H1 (cell line): ENCODE measurements around the gene UBE3B.

Experiments used
- EZH2 ChIP-seq: fragments of 200-600 bp; sonication (generic); IDR thresholded peaks from 2 replicates; pipeline ENCODE4 v1.7.1; 2012; ENCODE audit warnings: low read depth, mild to moderate bottlenecking, moderate library complexity, low read length, inconsistent platforms; ENCODE audit not compliant: severe bottlenecking
- FOSL1 ChIP-seq: IDR thresholded peaks from 2 replicates; pipeline ENCODE4 v1.6.1; 2011; ENCODE audit warnings: mild to moderate bottlenecking, low read depth, low read length, moderate library complexity; ENCODE audit not compliant: insufficient read depth
- NRF1 ChIP-seq: IDR thresholded peaks from 2 replicates; pipeline ENCODE4 v1.6.1; 2011; ENCODE audit warnings: mild to moderate bottlenecking, low read depth, low read length, improper control_type of control experiment
- POLR2A ChIP-seq, 2 experiments: IDR thresholded peaks; 1 replicate in 1 of 2; 2 replicates in 1 of 2; pipeline ENCODE4 v1.6.1; 2011; ENCODE audit warnings: low read depth in 2 of 2, low read length in 2 of 2, mild to moderate bottlenecking in 2 of 2; ENCODE audit errors: control extremely low read depth in 1 of 2
- RXRA ChIP-seq: IDR thresholded peaks from 2 replicates; pipeline ENCODE4 v1.6.1; 2011; ENCODE audit warnings: low read depth, mild to moderate bottlenecking, low read length, moderate library complexity; ENCODE audit not compliant: insufficient read depth
- SIN3A ChIP-seq, 2 experiments: IDR thresholded peaks in 1 of 2; conservative IDR thresholded peaks in 1 of 2; 2 replicates each; pipeline ENCODE4 v1.6.1; 2011 to 2012; ENCODE audit warnings: low read length in 2 of 2, improper control_type of control experiment in 1 of 2, low read depth in 1 of 2, mild to moderate bottlenecking in 1 of 2
- SP4 ChIP-seq: IDR thresholded peaks from 2 replicates; pipeline ENCODE4 v1.6.1; 2012; ENCODE audit warnings: low read length, inconsistent platforms
- ZNF274 ChIP-seq: IDR thresholded peaks from 2 replicates; pipeline ENCODE4 v1.7.0; 2012; ENCODE audit warnings: low read length, borderline replicate concordance; ENCODE audit errors: extremely low read depth
- TF ChIP-seq, protein P1 (sequence below), 3 experiments: IDR thresholded peaks; 1 replicate in 2 of 3; 2 replicates in 1 of 3; pipeline versions ENCODE4 v1.5.1 to v1.6.1; 2011; ENCODE audit warnings: low read length in 3 of 3, mild to moderate bottlenecking in 3 of 3, inconsistent platforms in 2 of 3, low read depth in 1 of 3, moderate library complexity in 1 of 3; ENCODE audit not compliant: insufficient read depth in 1 of 3; ENCODE audit errors: control extremely low read depth in 1 of 3
- TF ChIP-seq, protein P2 (sequence below): IDR thresholded peaks from 2 replicates; pipeline ENCODE4 v1.6.1; 2012; ENCODE audit warnings: inconsistent platforms

DNA sequence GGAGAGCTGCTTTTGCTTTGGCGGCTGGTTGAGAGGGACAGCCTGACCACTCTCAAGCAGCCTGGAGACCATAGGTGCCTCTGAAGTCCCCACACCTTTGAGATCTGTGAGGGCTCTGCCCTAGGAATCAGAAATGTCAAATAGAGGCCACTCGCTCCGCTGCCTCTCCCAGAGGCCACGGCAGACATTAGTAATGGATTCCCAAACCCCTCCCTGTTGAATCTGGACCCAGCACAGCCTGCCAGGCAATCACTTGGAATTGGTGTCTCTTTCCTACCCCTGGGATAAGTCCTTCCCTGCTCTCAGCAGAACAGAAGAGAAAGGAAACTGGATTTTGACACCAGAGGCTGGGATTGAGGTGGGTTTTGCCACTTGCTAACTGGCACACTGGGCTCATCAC is 70.8 kb downstream of the UBE3B start:
- TF ChIP-seq, protein P1, sequence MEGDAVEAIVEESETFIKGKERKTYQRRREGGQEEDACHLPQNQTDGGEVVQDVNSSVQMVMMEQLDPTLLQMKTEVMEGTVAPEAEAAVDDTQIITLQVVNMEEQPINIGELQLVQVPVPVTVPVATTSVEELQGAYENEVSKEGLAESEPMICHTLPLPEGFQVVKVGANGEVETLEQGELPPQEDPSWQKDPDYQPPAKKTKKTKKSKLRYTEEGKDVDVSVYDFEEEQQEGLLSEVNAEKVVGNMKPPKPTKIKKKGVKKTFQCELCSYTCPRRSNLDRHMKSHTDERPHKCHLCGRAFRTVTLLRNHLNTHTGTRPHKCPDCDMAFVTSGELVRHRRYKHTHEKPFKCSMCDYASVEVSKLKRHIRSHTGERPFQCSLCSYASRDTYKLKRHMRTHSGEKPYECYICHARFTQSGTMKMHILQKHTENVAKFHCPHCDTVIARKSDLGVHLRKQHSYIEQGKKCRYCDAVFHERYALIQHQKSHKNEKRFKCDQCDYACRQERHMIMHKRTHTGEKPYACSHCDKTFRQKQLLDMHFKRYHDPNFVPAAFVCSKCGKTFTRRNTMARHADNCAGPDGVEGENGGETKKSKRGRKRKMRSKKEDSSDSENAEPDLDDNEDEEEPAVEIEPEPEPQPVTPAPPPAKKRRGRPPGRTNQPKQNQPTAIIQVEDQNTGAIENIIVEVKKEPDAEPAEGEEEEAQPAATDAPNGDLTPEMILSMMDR (IDR thresholded peaks at IDR 0.05; ENCODE audit: control extremely low read depth in 1 of 3, insufficient read depth in 1 of 3, low read depth in 1 of 3, low read length in 3 of 3), result no peak
- TF ChIP-seq FOSL1 (no peak), EZH2 (no peak), SP4 (no peak), RXRA (no peak), POLR2A (IDR thresholded peaks at IDR 0.05; ENCODE audit: control extremely low read depth in 1 of 2, low read depth in 2 of 2, low read length in 2 of 2) (no peak), SIN3A (conservative IDR thresholded peaks at IDR 0.05 in 1 of 2, IDR thresholded peaks at IDR 0.05 in 1 of 2; ENCODE audit: low read depth in 1 of 2, low read length in 2 of 2) (no peak), NRF1 (no peak), ZNF274 (no peak)
- TF ChIP-seq, protein P2, sequence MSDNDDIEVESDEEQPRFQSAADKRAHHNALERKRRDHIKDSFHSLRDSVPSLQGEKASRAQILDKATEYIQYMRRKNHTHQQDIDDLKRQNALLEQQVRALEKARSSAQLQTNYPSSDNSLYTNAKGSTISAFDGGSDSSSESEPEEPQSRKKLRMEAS, result no peak
